ENCODE results near the gene DNAH10.

GRCh38 chr12:123860377-123860776 is 98.3 kb downstream of the DNAH10 start:
- no peak for TF ChIP-seq CTCF (conservative IDR thresholded peaks at IDR 0.05; ENCODE audit: low read length)
- TF ChIP-seq EZH2phosphoT487 (IDR thresholded peaks at IDR 0.05; ENCODE audit: borderline replicate concordance) = no peak

All from Loucy (cell line).